ENCODE results near the gene ERG. TPM values are rescaled to one million over a fixed set of nuclear protein-coding genes. Genes with fewer than 3 reads are reported as not detected.
A peak's percentile ranks its signal among the peaks of the same experiment; 100 is the strongest.

ERG gene
- total RNA-seq, 2 experiments from 2014 or later = not detected

GRCh38 chr21:38354231-38354630 is 144.0 kb downstream of the ERG start:
- Histone ChIP-seq H3K36me3 (ENCODE audit: insufficient read depth, low read length) (no peaks in the 10 kb centered on the region), H4K20me1 (ENCODE audit: insufficient read depth, low read length) (no peaks in the 10 kb centered on the region), H2AFZ (ENCODE audit: low read length) (no peak overlapping the region), H3K9me3 (ENCODE audit: low read length) (no peaks in the 10 kb centered on the region), H3K4me2 (ENCODE audit: low read length) (no peak overlapping the region), H3K4me3 (ENCODE audit: low read depth, low read length, poor library complexity, severe bottlenecking) (no peak overlapping the region), H3K79me2 (ENCODE audit: insufficient read depth, low read depth, low read length) (no peaks in the 10 kb centered on the region), H3K9me2 (ENCODE audit: insufficient read depth, low read length) (no peaks in the 10 kb centered on the region), H3K4me1 (ENCODE audit: insufficient read depth, low read length, poor library complexity, severe bottlenecking) (no peaks in the 10 kb centered on the region), H3K27ac (ENCODE audit: low read depth, low read length, poor library complexity, severe bottlenecking) (no peak overlapping the region)
- BruUV-seq (replicated peaks) = no TSS peak
- TF ChIP-seq CTCF (conservative IDR thresholded peaks at IDR 0.05; ENCODE audit: low read length) (no peak), EZH2phosphoT487 (IDR thresholded peaks at IDR 0.05; ENCODE audit: borderline replicate concordance, low read depth, low read length) (no peak)
- ChIA-PET POLR2A (no interaction called here), CTCF (ENCODE audit: unreplicated experiment) (no interaction called here)
- no peak for DNase-seq (ENCODE audit: low spot score)
- intact Hi-C loops (cut with micrococcal nuclease; ENCODE audit: unreplicated experiment) = loop anchor here (5.0 kb wide), 1 partner anchor 197 kb away; no protein-coding TSS in a partner anchor

DNA sequence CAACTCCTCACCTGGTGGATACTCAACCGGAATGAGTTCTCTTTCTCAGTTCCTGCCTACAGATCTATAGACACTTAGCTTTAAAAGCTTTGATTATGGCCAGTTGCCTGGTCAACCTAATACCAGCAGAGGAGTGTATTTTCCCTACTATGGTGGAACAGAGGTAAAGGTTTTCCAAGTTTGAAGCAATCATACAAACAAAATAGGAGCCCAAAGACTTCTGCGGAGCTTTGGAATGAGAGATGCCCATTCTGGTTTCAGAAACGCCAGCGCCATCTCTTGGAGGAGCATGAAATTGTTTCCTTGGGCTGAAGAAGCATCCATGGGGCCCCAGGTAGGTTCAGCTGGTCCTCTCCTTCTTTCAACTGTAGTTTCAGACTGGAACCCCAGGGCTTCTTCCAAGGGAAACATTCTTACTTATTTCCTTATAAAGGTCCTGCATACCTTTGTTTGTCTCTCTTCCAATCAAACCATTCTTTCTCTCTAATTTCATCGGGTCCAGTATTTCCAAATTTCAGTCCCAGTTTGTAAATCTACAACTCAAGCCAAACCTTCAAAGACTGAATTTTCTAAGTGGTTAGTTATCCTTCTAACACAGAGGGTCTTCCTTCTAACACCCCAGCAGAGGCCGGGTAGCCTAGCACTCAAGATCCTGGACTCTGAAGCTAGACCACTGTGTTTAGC is 145.6 kb downstream of the ERG start:
- Histone ChIP-seq H4K20me1 (ENCODE audit: insufficient read depth, low read length) (no peaks in the 10 kb centered on the region), H3K9me2 (ENCODE audit: insufficient read depth, low read length) (no peaks in the 10 kb centered on the region), H3K79me2 (ENCODE audit: insufficient read depth, low read depth, low read length) (no peaks in the 10 kb centered on the region), H3K4me1 (ENCODE audit: insufficient read depth, low read length, poor library complexity, severe bottlenecking) (no peaks in the 10 kb centered on the region), H2AFZ (ENCODE audit: low read length) (no peak overlapping the region), H3K4me3 (ENCODE audit: low read depth, low read length, poor library complexity, severe bottlenecking) (no peak overlapping the region), H3K9me3 (ENCODE audit: low read length) (no peaks in the 10 kb centered on the region), H3K36me3 (ENCODE audit: insufficient read depth, low read length) (no peaks in the 10 kb centered on the region), H3K4me2 (ENCODE audit: low read length) (no peak overlapping the region), H3K27ac (ENCODE audit: low read depth, low read length, poor library complexity, severe bottlenecking) (no peak overlapping the region)
- POLR2A ChIA-PET = no interaction called here
- DNase-seq (ENCODE audit: low spot score) = no peak
- CTCF ChIA-PET (ENCODE audit: unreplicated experiment) = interaction anchor here (0.6 kb wide), 1 partner anchor 53 kb away, joined by 3 read pairs; no protein-coding TSS in a partner anchor
- no TSS peak for BruUV-seq (replicated peaks)
- TF ChIP-seq EZH2phosphoT487 (IDR thresholded peaks at IDR 0.05; ENCODE audit: borderline replicate concordance, low read depth, low read length) (no peak), CTCF (conservative IDR thresholded peaks at IDR 0.05; ENCODE audit: low read length) (peak; percentile 68)
- intact Hi-C loops (cut with micrococcal nuclease; ENCODE audit: unreplicated experiment) = loop anchor here (5.0 kb wide), 1 partner anchor 195 kb away; no protein-coding TSS in a partner anchor

DNA sequence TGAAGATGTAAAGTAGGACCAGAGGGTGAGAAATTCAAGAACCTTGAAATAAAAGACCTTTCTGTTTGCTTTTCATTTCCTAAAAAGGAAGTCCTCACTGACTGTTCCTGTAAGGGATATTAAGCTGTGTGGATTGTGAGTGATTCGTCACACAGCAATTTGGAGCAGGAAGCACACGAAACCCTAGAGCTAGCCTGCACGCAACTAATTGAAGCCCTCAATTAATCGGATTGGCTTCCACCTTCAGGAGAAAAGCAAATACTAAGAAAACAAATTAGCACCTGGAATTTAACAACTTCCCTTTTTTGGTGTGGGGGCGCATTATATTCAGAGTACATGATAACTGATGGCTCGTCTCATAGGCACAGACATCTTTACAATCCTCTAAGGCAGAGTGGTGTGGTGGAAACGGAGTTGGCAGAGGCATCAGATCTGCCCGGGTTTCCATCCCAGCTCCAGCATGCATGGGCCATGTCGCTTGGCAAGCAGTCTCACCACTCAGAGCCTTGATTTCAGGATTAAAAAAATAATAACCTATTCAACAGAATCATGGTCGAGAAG is 146.2 kb downstream of the ERG start:
- Histone ChIP-seq H3K4me1 (ENCODE audit: insufficient read depth, low read length, poor library complexity, severe bottlenecking) (no peaks in the 10 kb centered on the region), H4K20me1 (ENCODE audit: insufficient read depth, low read length) (no peaks in the 10 kb centered on the region), H3K9me3 (ENCODE audit: low read length) (no peaks in the 10 kb centered on the region), H3K4me2 (ENCODE audit: low read length) (no peak overlapping the region), H3K9me2 (ENCODE audit: insufficient read depth, low read length) (no peaks in the 10 kb centered on the region), H3K27ac (ENCODE audit: low read depth, low read length, poor library complexity, severe bottlenecking) (no peak overlapping the region), H3K79me2 (ENCODE audit: insufficient read depth, low read depth, low read length) (no peaks in the 10 kb centered on the region), H3K4me3 (ENCODE audit: low read depth, low read length, poor library complexity, severe bottlenecking) (no peak overlapping the region), H3K36me3 (ENCODE audit: insufficient read depth, low read length) (no peaks in the 10 kb centered on the region), H2AFZ (ENCODE audit: low read length) (no peak overlapping the region)
- POLR2A ChIA-PET = no interaction called here
- intact Hi-C loops (cut with micrococcal nuclease; ENCODE audit: unreplicated experiment) = loop anchor here (5.0 kb wide), 1 partner anchor 195 kb away; no protein-coding TSS in a partner anchor
- TF ChIP-seq EZH2phosphoT487 (IDR thresholded peaks at IDR 0.05; ENCODE audit: borderline replicate concordance, low read depth, low read length) (no peak), CTCF (conservative IDR thresholded peaks at IDR 0.05; ENCODE audit: low read length) (no peak)
- CTCF ChIA-PET (ENCODE audit: unreplicated experiment) = interaction anchor here (0.5 kb wide), 1 partner anchor 70 kb away, joined by 3 read pairs; no protein-coding TSS in a partner anchor
- no TSS peak for BruUV-seq (replicated peaks)
- DNase-seq (ENCODE audit: low spot score) = no peak

Measured in OCI-LY7 (cell line).